ENCODE data around the gene POLR2H. TPM values are rescaled to one million over a fixed set of nuclear protein-coding genes. Genes with fewer than 3 reads are reported as not detected.

Gene POLR2H
- total RNA-seq, 4 donors from 2014 or later: 74.4 to 206 (median 146) TPM

DNA sequence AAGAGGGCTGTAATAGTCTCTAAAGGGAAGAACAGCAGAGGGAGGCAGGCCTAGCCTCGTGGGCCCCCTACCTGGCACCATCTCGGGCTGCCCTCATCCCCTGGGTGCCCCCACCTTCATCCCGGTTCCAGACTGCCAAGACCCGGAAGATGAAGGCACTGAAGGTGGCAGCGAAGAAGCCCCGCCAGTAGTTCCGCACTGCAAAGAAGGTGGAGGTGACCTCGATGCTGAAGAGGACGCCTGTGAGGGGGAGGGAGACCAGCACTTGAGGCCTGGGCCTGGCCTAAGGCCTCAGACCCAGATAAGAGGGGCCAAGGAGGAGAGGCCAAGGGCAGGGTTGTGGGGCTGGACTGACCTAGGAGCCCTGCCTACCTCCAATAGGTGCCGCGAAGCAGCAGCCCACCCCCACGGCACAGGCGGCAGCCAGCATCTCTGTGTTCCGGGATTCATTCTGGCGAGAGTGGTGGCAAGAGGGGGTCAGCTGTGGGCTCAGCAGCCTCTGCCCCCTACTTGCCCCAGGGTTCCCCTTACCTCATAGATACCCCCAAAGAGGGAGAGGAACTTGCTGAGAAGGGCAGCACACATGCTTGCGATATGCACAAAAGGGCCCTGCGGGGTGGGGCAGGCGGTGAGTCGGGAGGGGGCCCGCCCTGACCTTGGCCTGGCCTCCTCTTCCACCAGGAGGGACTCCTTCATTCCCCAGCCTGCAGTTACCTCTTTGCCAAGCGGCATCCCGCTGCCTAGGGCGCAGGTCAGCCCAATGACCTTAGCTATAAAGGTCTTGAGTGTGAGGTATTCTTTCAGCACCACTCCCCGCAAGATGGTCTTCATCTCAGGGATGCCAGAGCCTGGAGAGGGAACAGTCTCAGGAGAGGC lies 4.0 kb upstream of the POLR2H start:
- in situ Hi-C loops (cut with MboI; ENCODE audit: low pct_ligation_motif_present in 1 of 4, low pct_unique_long_range_greater_than_20kb in 1 of 4, low sequenced_read_pairs in 3 of 4) (loop anchor here in 1 of 4 donors (25.0 kb wide), 1 partner anchor 430 kb away; no protein-coding TSS in a partner anchor), intact Hi-C loops (cut with DNase I; ENCODE audit: low total_unique reads) (loop anchor here (10.0 kb wide), 1 partner anchor 53 kb away; no protein-coding TSS in a partner anchor)
- Histone ChIP-seq H3K27me3 (no peaks in the 10 kb centered on the region), H3K4me1 (peaks cover 7 to 37% (median 20%) of the 10 kb centered on the region in 4 donors), H3K9me3 (no peaks in the 10 kb centered on the region), H3K27ac (no peak overlapping the region), H3K36me3 (peaks cover 0 to 7% (median 0%) of the 10 kb centered on the region in 4 donors), H3K4me3 (no peak overlapping the region)
- 96 to 100% methylated on average over 1 to 24 of the region's 24 CpGs for WGBS, 2 donors (ENCODE audit: low coverage in 1 of 2)
- TF ChIP-seq POLR2A (IDR thresholded peaks at IDR 0.05): no peak
- no peak for TF ChIP-seq POLR2AphosphoS5 (IDR thresholded peaks at IDR 0.05)
- TF ChIP-seq, protein P1, sequence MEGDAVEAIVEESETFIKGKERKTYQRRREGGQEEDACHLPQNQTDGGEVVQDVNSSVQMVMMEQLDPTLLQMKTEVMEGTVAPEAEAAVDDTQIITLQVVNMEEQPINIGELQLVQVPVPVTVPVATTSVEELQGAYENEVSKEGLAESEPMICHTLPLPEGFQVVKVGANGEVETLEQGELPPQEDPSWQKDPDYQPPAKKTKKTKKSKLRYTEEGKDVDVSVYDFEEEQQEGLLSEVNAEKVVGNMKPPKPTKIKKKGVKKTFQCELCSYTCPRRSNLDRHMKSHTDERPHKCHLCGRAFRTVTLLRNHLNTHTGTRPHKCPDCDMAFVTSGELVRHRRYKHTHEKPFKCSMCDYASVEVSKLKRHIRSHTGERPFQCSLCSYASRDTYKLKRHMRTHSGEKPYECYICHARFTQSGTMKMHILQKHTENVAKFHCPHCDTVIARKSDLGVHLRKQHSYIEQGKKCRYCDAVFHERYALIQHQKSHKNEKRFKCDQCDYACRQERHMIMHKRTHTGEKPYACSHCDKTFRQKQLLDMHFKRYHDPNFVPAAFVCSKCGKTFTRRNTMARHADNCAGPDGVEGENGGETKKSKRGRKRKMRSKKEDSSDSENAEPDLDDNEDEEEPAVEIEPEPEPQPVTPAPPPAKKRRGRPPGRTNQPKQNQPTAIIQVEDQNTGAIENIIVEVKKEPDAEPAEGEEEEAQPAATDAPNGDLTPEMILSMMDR (IDR thresholded peaks at IDR 0.05): no peak
- no peak for TF ChIP-seq EP300 (IDR thresholded peaks at IDR 0.05; ENCODE audit: low read depth)
- DNase-seq: no peak

DNA sequence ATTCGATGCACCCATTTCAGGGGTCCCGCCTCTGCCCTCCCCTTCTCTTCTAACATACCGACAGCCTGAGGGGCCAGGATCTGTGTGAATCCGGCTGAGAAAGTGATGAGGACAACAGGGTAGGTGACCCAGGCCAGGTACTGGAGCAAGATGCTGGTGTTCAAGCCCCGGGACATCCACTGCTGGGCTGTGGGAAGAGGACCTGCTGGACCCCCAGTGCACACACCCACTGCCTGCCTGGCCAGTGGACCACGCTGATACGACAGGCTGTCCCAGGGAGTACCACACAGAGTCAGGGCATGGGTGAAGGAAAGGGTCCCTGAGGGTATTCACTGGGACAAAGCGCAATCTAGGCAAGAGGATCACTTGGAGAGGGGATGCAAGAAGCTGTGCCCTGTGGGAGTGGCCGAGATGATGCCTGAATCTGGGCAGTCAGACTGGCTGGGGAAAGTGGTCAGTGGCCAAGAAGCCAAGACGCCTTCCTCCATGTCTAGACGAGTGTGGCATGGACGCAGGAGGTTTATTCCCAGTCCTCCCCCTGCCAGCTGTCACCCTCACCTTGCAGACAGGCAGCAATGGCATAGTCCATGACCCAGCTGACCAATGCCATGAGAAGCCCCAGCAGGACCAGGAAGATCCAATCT lies 3.3 kb upstream of the POLR2H start:
- DNase-seq: no peak
- TF ChIP-seq POLR2A (IDR thresholded peaks at IDR 0.05): no peak
- no peak for TF ChIP-seq POLR2AphosphoS5 (IDR thresholded peaks at IDR 0.05)
- TF ChIP-seq, protein P1 (IDR thresholded peaks at IDR 0.05): no peak
- no peak for TF ChIP-seq EP300 (IDR thresholded peaks at IDR 0.05; ENCODE audit: low read depth)
- Histone ChIP-seq H3K9me3 (no peaks in the 10 kb centered on the region), H3K36me3 (peaks cover 0 to 7% (median 0%) of the 10 kb centered on the region in 4 donors), H3K4me3 (no peak overlapping the region), H3K27me3 (no peaks in the 10 kb centered on the region), H3K27ac (no peak overlapping the region), H3K4me1 (peaks cover 7 to 29% (median 18%) of the 10 kb centered on the region in 4 donors)
- in situ Hi-C loops (cut with MboI; ENCODE audit: low pct_ligation_motif_present in 1 of 4, low pct_unique_long_range_greater_than_20kb in 1 of 4, low sequenced_read_pairs in 3 of 4): loop anchor here in 1 of 4 donors (25.0 kb wide), 1 partner anchor 429 kb away; no protein-coding TSS in a partner anchor
- intact Hi-C loops (cut with DNase I; ENCODE audit: low total_unique reads): loop anchor here (10.0 kb wide), 1 partner anchor 53 kb away; no protein-coding TSS in a partner anchor
- 94 to 100% methylated on average over 2 to 12 of the region's 12 CpGs for WGBS, 2 donors (ENCODE audit: low coverage in 1 of 2)

DNA sequence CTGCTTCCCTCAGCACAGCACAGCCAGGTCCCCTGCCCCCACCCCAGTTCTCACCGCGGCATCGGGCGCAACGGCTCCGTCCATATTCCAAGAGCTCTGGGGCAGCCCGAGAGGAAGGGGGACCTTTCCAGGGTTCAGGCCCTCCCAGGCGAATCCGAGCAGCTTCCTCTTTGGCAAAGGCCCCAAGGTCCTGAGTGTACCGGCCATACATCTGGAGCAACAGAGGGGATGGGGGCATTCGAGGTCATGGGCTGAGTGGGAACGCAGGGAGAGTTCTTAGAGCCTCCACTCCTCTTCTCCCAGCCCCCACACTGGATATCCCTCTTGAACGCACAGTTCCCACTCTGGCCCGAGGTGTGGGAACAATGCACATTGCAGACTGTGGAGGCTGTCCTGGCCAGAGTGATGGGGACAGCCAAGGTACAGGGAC lies 2.6 kb upstream of the POLR2H start:
- intact Hi-C loops (cut with DNase I; ENCODE audit: low total_unique reads) (loop anchor here (10.0 kb wide), 1 partner anchor 54 kb away; no protein-coding TSS in a partner anchor), in situ Hi-C loops (cut with MboI; ENCODE audit: low pct_ligation_motif_present in 1 of 4, low pct_unique_long_range_greater_than_20kb in 1 of 4, low sequenced_read_pairs in 3 of 4) (loop anchor here in 1 of 4 donors (25.0 kb wide), 1 partner anchor 428 kb away; no protein-coding TSS in a partner anchor)
- Histone ChIP-seq H3K4me3 (no peak overlapping the region), H3K9me3 (no peaks in the 10 kb centered on the region), H3K36me3 (peaks cover 0 to 7% (median 0%) of the 10 kb centered on the region in 4 donors), H3K27ac (no peak overlapping the region), H3K4me1 (peaks cover 7 to 32% (median 23%) of the 10 kb centered on the region in 4 donors), H3K27me3 (no peaks in the 10 kb centered on the region)
- TF ChIP-seq, protein P1 (IDR thresholded peaks at IDR 0.05): no peak
- TF ChIP-seq POLR2A (IDR thresholded peaks at IDR 0.05) (no peak), POLR2AphosphoS5 (IDR thresholded peaks at IDR 0.05) (no peak), EP300 (IDR thresholded peaks at IDR 0.05; ENCODE audit: low read depth) (no peak)
- DNase-seq: no peak
- 74% methylated on average over 14 of the region's 14 CpGs; no CpG with 5 or more reads in 1 of the 2 donors for WGBS, 2 donors (ENCODE audit: low coverage in 1 of 2)

Data from transverse colon (tissue), 4 donors.